ENCODE measurements around the gene OXTR. TPM values are rescaled to one million over a fixed set of nuclear protein-coding genes. Genes with fewer than 3 reads are reported as not detected.

Gene OXTR
- total RNA-seq, 1 experiment from 2014 or later: 0.50 TPM

DNA sequence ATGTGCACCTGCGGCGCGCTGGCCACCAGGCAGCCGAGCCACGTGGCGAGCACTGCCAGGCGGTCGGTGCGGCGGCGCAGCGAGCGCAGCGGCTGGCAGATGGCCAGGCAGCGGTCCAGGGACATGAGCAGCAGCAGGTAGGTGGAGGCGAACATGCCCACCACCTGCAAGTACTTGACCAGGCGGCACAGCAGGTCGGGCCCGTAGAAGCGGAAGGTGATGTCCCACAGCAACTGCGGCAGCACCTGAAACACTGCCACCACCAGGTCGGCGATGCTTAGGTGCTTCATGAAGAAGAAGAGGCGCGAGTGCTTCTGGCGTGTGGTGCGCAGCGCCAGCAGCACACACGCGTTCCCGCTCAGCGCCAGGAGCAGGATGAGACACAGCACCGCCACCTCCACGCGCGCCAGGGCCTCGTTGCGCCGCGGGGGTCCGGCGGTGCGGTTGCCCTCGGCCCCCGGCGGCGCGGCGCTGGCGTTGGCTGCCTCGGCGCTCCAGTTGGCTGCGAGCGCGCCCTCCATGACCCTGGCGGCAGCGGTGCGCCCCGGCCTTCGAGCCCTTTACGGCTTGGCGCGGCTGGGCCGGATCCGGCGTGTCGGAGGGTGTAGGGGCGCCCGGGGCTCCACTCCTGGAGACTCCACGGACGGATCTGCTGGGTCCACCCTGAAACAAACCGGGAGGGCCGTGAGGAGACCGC is 1.6 kb downstream of the OXTR start:
- DNase-seq (ENCODE audit: extremely low read depth, low read depth): no peak

DNA sequence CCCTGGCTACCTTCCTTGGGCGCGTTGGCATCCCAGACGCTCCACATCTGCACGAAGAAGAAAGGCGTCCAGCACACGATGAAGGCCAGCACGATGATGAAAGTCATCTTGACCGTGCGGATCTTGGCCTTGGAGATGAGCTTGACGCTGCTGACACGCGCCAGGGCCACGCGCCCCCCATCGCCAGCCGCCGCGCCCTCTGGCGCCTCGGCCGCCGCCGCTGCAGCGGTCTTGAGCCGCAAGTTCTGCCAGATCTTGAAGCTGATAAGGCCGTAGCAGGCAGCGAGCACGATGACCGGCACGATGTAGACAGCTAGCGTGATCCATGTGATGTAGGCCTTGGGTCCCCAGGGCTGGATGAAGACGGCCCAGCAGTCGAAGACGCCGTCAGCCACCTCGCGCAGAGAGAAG is 2.2 kb downstream of the OXTR start:
- no peak for DNase-seq (ENCODE audit: extremely low read depth, low read depth)

- no peak for DNase-seq (ENCODE audit: extremely low read depth, low read depth)
Measured at GRCh38 chr3:8766148-8766547, 3.3 kb downstream of the OXTR start.

DNA sequence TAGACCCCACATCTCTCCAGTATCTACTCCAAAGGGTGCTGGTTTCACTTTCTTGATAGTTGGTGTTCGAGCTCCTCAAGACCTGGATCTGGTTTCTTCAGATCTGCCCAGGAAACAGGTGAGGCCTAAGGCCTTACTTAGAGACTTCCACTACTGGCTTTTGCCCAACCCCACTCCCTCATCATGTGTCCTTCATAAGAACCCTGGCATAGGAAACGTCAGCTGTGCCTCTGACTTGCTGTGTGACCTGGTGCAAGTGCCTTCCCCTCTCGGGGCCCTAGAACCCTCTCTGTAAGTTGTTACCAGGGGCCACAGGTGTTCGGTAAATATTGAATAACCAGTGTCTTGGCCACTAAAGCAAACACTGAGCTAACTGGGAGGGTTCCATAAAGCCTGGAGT is 3.9 kb downstream of the OXTR start:
- DNase-seq (ENCODE audit: extremely low read depth, low read depth): no peak

GRCh38 chr3:8764528-8764927 is 4.9 kb downstream of the OXTR start:
- DNase-seq (ENCODE audit: extremely low read depth, low read depth): no peak

DNA sequence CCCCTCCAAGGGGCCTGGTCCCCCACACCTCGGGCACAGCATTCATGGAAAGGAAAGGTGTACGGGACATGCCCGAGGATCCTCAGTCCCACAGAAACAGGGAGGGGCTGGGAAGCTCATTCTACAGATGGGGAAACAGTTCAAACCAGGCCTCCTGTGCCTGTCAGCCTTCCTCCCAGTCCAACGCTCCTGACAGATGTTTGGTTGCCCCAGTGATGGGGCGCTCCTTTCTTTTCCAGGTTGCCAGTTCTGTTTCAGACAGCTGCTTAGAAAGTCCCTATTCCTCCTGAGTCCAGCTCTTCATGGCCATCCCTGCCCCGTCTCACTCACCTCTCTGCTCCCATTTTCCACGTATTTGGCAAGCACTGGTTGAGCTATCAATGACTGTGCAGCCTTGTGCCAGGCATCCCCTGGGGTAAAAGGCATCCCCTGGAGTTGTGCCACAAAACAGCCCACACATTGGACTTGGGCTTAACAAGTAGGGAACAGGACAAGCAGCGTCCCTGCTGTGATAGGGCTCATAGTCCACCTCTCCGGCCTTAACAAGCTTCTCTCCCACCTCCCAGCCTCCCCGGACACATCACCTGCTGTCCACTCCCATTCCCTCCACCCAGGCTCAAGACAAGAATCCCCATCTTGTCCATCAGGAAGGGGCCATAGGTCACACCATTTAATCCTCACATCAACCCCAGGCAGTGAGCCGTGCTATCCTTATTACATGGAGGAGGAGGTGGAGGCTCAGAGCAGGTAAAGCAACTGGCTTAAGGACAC is 6.6 kb downstream of the OXTR start:
- no peak for DNase-seq (ENCODE audit: extremely low read depth, low read depth)

DNA sequence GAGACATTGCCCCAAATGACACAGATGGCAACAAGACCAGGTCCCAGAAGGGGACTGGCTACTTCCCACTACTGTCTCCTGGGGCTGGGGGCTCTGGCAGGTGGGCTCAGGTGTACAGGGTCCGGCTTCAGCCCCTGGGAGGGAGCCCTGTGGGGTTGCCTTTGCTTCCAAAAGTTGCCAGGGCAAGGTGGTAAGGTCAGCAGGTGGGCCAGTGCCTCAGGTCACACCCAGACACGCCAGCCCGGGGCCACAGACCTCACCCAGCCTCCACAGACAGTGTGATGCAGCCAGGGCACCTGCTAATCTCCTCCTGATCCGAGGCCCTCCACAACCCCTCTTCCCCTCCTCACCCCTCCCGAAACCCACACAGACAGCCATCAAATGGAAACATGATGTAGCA is 7.5 kb downstream of the OXTR start:
- no peak for DNase-seq (ENCODE audit: extremely low read depth, low read depth)

- DNase-seq (ENCODE audit: extremely low read depth, low read depth): no peak
Measured at GRCh38 chr3:8760506-8760905, 8.9 kb downstream of the OXTR start.

DNA sequence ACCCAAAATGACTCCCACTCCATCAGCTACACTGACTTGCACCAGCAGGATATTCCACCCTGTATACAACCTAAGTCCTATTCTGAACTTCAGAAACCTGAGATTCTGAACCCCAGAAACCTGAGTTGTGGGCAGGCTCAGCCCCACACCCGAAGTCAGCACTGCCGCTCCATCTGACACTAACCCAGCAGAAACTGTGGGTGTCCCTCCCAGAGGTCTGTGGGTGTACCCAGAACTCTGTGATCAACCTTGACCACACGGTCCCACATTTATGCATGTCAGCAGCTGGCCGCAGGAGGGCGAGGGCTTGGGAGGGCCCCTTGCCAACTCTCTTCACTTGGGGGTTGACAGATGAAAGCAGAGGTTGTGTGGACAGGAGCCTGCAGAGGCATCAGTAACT is 9.3 kb downstream of the OXTR start:
- DNase-seq (ENCODE audit: extremely low read depth, low read depth): no peak

DNA sequence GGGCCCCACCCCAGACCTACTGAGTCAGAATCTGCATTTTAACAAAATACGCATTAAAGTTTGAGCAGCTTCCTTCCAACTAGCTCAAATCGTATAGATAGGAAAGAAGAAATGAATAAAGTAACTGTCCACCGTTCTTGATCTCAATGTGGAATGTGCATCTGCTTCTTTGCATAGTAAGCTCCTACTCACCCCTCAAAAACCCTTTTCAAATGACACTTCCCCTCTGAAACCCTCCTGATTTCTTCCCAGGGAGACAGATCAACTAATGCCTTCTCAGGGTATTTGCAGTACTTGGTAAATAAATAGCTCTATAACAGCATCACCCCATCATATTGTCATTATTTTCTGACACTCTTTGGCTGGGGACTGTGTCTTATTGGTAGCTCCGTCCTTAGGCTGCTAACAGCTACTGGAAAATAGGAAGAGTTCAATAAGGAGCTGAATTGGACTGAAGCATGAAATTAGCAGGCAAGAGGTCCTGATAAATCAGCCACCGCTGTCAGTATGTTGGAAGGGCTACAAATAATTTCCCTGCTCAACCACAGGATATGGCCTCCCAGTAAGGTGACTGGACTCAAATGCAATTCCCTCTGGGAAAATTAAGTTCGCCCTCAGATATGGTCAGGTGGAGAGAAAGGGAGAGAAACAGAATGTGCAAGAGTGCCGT is 10.2 kb downstream of the OXTR start:
- DNase-seq (ENCODE audit: extremely low read depth, low read depth): no peak

- no peak for DNase-seq (ENCODE audit: extremely low read depth, low read depth)
Measured at GRCh38 chr3:8757551-8758518, 11.6 kb downstream of the OXTR start.

DNA sequence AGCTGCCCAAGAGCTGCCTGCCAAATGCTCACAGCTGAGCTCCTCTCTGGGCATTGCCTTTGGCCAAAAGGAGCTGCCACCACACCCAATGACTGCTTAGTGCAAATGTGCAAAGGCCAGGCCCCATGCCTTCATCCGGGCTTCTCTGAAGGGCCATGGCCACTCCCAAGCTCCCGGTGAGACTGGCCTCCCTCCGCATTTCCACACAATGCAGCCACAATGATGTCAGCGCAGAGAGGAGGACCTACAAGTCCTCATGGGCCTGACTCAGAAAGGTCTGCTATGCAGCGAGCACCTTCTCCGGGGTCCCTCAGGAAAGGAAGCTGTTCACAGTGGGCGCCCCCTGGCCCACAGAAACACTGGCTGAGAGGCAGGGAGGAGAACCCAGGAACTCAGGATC is 12.7 kb downstream of the OXTR start:
- DNase-seq (ENCODE audit: extremely low read depth, low read depth): no peak

- DNase-seq (ENCODE audit: extremely low read depth, low read depth): peak; percentile 4
Measured at GRCh38 chr3:8755564-8756237, 13.7 kb downstream of the OXTR start.

DNA sequence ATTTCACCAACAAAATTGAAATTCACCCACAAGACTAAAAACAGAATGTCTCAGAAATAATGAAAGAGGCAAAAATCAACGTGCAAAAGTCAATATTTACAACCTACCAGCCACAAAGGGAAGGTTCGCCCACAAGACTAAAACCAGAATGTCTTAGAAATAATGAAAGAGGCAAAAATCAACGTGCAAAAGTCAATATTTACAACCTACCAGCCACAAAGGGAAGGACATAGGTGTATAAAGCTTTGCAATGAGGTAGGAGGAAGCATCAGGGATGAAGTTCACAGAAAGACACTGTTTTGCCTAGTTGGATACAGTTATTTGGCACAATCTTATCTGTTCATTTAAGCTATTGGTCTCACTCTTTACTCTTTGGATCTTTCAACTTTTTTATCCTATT is 14.3 kb downstream of the OXTR start:
- no peak for DNase-seq (ENCODE audit: extremely low read depth, low read depth)

- DNase-seq (ENCODE audit: extremely low read depth, low read depth): no peak
Measured at GRCh38 chr3:8752832-8753231, 16.6 kb downstream of the OXTR start.

- no peak for DNase-seq (ENCODE audit: extremely low read depth, low read depth)
Measured at GRCh38 chr3:8749316-8749715, 20.1 kb downstream of the OXTR start.

GRCh38 chr3:8746780-8747345 is 22.6 kb downstream of the OXTR start:
- no peak for DNase-seq (ENCODE audit: extremely low read depth, low read depth)

DNA sequence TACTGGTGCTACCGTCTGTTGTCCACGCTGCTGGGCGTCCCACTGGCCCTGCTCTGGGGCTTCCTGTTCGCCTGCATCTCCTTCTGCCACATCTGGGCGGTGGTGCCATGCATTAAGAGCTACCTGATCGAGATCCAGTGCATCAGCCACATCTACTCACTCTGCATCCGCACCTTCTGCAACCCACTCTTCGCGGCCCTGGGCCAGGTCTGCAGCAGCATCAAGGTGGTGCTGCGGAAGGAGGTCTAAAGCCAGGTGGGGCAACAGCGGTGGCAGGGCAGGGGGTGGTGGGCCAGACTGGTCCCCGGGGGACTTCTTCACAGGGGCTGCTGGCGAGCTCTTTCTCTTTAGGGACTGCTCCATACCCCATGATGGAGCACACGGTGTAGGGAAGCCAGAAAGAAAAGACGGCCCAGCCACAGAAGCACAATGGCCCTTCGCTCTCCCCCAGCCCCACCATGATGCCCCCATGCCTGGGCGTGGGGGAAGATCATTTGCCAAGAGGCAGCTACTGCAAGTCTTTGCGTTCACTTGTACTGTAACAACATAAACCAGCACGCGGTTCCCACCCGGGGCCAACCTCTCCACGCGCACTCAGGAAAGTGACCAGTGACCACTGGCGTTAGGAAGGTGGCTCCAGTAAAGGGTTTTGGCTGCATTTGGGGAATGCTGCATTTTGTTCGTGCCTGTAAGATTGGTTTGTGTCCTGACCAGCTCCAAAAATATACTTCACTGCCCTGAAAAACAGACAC is 23.6 kb downstream of the OXTR start:
- no peak for DNase-seq (ENCODE audit: extremely low read depth, low read depth)

DNA sequence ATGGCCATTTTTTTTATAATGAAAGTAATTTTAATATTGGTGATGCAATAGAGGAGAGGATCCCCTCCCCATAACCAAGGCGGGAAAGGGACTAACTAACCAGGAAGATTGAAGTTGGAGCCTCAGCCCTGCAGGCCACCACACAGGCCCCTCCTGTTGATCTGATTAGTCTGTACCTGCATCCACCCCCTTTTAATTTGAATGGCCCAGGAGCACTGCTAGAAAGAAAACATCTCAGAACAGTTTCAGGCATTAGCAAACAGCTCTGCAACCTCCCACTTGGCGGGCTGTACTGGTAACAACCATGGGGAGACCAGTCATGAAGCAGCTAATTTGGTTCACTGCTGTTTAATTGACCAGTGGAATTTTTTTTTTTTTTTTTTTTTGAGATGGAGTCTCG is 25.5 kb downstream of the OXTR start:
- DNase-seq (ENCODE audit: extremely low read depth, low read depth): no peak

All from NCI-H460 (cell line).